Body of pancreas (tissue), 4 donors: Measurements from ENCODE around the gene AKIRIN1.

Experiments used
- POLR2A ChIP-seq, 3 donors: fragments of 450-650 bp; IDR thresholded peaks; one replicate each; pipeline ENCODE4 v1.6.1; 2016; ENCODE audit warnings: antibody characterized with exemption in 3 of 3, mild to moderate bottlenecking in 2 of 3
- TF ChIP-seq, protein P1 (sequence below), 7 experiments: fragments of 450-650 bp in 4 of 7; fragments of 200-600 bp in 3 of 7; sonication (generic) in 3 of 7; IDR thresholded peaks; one replicate each; pipeline ENCODE4 v1.5.1; 2016 to 2019; ENCODE audit warnings: antibody characterized with exemption in 7 of 7

DNA sequence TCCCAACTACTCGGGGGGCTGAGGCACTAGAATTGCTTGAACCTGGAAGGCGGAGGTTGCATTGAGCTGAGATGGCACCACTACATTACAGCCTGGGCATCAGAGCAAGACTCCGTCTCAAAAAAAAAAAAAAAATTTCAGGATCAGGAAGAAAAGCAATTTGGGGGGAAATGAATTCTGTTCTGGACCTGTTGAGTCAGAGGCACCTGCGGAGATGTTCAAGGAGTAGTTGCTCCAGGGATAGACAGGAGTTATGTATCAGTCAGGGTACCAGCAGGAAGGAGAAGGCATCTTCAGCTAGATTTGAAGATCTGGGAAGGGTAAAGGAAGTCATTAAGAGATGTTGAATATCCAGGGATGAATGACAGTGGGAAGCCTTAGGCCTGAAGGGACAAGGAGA, 46.5 kb upstream of the AKIRIN1 start:
- TF ChIP-seq, protein P1, sequence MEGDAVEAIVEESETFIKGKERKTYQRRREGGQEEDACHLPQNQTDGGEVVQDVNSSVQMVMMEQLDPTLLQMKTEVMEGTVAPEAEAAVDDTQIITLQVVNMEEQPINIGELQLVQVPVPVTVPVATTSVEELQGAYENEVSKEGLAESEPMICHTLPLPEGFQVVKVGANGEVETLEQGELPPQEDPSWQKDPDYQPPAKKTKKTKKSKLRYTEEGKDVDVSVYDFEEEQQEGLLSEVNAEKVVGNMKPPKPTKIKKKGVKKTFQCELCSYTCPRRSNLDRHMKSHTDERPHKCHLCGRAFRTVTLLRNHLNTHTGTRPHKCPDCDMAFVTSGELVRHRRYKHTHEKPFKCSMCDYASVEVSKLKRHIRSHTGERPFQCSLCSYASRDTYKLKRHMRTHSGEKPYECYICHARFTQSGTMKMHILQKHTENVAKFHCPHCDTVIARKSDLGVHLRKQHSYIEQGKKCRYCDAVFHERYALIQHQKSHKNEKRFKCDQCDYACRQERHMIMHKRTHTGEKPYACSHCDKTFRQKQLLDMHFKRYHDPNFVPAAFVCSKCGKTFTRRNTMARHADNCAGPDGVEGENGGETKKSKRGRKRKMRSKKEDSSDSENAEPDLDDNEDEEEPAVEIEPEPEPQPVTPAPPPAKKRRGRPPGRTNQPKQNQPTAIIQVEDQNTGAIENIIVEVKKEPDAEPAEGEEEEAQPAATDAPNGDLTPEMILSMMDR (IDR thresholded peaks at IDR 0.05), result no peak
- no peak for TF ChIP-seq POLR2A (IDR thresholded peaks at IDR 0.05)
